Islet precursor cell (in vitro differentiated cells): Measurements from ENCODE around the gene GABRG1.

Source experiments
- DNase-seq: peaks from one replicate; pipeline ENCODE4 v3.0.0-alpha.2; 2018

GABRG1 gene

DNA sequence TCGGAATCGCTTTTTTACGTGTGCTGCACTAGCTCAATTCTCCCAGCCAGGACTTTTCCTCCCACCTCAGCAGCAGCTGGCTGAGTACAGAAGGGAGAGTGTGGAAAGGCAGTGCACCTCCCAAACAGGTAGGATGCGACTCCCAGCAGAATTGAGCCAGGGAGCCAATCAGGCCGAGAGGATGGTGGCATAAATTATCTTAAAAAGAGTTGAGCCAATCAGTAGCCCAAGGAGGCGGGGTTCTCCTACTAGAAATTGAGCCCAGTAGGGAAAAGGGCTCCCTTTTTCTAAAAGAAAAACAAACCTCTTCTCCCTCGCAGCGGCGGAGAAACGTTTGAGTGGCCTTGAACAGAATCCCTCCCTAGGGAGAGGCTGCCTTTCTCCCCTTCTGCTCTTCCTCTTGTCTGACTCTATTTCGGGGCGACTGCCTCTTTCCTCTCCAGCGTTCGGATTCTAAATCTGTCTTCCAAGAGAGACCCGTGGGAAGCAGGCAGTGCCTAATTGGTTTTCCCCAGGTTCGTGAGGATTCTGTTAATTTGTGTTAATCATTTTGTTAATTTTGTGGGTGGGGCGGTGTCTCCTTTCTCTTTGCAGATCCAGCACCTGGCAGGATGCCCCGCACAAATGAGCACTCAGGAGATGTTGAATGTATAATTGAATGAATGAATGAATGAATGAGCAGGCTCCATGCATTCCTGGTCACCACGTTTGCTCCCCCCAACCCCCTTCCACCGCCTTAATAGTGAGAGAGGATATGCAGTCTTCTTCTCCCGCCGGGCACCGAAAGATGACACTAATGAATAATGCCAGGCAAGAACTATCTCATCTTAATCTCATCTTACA, at the start of gene GABRG1:
Gene GABRG1 (minus strand): TSS at position 142 of the 843 bp plus-strand sequence. CDS start 141 bp downstream, at position 1.
- DNase-seq, result peak; percentile 69

DNA sequence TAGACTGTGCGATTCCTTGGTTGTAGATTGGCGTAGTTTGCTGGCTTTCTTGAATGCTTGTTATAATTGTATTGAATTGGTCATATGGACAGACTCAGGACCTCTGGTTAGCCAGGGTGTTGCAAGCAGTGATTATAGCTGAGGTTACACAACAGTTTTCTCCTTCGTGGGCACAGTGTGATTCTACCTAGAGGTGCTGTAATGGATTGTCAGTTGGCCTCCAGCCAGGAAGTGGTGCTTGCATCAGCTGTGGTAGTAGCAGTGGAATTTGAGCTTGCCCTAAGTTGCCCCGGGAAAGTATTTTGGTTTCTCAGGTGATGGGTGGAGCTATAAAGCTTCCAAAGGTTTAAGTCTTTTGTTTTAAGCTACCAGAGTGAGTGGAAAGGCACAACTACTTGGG, 23.1 kb upstream of the GABRG1 start:
- DNase-seq, result no peak

DNA sequence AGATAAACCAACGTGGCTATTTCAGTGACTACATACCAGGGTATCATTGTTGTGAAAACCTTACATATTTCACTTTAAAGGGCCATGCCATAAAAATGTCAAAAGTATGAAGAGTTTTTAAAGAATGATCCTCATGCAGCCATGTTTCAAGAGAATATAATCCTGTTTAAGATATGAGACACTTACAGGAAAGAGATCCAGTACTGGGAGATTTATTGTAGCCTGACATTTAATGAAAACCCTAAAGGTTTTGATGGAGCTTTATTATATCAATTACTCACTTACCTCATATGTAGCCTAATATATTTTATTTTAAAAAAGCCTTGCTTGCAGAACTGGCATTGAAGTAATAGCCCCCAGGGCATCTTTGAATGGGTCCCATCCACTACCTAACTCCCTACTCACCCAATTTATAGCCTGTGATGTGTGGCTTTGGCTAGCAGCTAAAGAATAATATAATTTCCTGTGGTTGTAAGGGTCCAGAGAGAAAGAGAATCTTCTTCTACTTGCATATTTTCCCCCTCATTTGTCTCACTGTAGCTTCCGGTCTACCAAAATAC, 7.7 kb upstream of the GABRG1 start:
- no peak for DNase-seq

DNA sequence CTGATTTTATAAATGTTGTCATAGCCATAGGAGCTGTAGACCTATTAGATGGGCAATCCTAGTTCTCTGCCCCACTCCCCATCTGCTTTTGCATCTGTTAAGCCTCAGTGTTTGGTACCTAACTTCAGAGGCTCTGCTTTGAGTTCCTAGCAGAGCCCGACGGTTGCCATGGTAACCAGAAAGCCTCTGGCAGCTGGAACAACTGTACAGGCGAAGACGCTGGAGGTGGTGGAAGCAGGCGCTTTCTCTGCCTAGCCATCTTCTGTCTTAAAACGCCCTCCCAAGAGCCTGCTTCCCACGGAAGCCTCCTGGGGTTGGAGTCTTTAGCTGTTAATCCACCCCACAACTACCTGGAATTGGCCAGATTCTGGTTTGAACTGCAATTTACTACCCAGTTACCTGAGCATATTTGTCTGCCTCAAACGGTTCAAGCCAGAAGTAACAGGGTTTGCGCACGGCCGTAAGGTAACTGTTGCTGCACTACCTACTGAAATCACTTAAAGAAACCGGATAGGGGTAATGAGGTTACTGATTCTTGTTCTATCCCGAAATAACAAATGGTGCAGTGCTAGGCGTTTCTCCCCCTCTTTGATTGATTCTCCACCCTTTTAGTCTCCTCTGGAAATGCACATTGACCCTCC, 1.0 kb upstream of the GABRG1 start:
- DNase-seq, result peak; percentile 79

DNA sequence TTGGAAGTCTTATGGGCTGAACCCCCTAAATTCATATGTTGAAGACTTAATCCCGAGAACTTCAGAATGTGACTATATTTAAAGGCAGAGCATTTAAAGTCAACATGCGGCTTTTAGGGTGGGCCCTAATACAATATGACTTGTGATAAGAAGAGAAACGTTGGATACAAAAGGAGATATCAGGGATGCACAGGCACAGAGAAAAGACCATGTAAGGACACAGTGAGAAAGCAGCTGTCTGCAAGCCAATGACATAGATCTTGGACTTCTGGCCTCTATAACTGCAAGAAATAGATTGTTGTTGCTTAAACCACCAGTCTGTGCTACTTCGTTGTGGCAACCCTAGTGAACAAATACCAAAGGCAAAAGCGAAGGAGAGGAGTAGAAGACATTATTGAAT, 42.2 kb downstream of the GABRG1 start:
- DNase-seq, result no peak

DNA sequence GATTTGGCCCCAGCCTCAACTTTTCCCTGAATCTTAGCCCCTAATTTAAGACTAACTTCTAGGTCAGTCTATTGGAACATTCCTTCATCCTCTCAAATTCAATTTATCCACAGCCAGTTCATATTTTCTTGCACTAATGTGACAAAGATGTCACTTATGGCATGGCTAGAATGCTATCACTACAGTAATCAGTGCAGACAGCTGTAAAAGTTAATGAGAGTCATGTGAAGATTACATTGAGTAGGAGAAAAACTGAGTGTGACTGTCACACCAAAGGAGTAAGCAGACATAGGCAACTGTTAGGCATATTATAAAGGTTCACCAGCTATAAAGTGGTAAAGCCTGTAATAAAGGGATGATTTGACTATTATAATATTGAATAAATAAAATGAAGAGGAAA, 42.6 kb downstream of the GABRG1 start:
- no peak for DNase-seq

DNA sequence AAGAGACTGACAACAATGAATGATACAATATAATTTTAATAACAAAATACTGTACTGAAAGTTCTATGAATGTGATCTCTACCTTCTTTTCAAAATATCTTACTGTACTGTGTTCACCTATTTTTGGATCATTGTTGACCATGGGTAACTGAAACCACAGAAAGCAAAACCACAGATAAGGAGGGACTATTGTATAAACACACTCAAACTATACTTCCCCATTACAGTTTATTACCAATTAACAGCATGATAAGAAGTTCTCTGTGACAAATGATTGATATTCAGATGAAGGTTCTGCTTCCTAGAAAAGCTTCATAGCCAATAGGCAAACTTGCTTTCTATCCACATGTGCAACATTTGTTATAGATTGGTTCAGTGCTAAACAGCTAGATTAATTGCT, 50.1 kb downstream of the GABRG1 start:
- DNase-seq, result no peak

DNA sequence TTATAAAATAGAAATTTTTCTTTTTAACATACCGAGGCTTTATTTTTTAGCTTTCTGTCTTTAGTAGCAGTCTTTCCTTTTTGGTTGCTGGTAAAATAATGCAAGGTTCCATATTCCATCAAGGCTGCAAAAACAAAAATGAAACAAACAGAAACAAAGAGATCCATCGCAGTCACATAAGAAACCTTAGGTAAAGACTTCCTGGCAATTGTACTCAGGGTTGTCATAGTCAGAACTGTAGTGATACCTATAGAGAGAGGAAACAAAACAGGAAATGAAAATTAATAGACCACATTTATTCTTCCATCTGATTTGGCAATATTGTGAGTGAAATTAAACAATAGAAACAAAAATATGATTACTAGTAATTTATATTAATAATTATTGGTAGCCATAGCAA, 72.5 kb downstream of the GABRG1 start:
- DNase-seq, result no peak

DNA sequence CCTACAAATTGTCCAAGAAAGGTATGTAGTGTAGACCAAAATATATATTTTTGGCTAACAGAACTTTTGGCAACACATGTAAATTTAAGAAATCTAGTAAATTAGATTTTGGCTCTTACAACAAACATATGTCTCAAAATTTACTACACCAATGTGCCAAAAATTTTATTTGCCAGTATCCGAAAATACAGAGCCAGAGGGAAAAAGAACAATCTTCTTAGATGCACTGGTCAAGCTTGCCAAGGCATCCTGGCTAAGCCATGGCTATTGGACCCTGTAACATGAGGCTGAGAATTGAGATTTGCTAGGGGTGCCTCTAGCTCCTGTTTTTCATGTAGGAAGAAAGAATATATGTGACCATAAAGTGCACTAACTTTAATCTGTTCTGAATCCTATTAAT, 91.8 kb downstream of the GABRG1 start:
- no peak for DNase-seq

DNA sequence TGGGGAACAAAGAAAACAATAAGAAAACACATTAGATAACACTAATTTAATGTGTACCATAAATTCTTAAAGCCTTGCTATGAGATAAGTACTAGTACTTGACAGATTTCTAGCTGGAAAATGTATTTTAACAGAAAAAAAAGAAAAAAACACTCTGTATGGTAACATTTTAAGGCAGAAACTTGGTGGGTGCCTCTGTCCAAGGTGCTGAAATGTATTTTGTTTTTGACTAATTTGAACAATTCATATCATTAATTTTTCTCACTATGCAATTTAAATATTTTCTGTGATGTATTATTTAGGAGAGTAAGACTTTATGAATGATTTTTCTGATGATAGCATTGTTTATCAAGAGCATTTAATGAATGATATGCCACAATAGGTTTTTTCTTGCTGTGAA, 107.5 kb downstream of the GABRG1 start:
- DNase-seq, result no peak

DNA sequence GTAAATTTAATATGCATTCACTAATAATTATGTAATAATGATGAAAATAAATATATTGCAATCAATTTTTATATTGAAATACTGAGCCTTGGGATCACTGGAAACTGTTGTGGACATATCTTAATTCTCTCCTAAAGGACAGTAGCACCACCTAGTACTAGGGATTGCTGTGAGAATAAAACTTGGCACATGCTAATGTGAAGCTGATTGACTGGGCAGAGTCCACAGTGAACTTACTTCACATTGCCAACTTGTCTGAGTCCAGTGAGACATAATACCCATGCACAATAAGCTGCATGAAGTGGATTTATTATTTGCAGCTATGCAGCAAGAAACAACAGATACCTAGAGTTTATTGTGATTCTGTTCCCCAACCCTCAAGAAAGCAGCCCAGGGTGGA, 131.1 kb downstream of the GABRG1 start:
- DNase-seq, result no peak

DNA sequence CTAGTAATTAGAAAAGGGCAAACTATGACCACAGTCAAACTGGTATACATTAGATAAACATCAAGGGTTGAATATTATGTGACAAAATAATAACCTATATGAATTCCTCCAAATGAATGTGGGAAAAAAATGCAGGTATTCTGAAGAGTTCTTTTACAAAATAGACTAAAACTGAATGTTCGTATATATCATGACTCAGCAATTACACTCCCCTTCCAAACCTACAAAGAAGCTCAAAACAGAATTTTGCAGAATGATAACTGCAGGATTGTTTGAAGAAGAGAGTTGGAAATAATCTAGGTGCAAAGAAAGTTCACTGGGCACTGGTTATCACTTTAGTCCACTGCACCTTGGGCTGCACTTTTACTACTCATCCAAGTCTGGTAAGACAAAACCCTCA, 134.1 kb downstream of the GABRG1 start:
- no peak for DNase-seq

DNA sequence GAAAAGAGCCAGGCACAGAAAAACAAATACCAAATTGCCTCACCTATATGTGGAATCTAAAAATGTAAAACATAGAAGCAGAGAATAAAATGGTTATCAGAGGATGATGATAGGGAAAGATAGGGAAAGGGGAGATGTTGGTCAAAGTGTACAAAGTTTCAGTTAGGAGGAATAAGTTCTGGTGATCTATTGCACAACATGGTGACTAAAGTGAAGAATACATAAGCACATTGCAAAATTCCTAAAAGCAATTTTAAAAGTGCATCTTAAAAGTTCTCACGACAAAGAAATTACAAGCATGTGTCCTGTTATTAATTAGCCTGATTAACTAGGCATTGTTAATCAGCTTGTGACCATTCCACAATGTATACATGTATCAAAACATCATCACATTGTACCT, 136.0 kb downstream of the GABRG1 start:
- no peak for DNase-seq
